NCI-H226 (cell line): ENCODE measurements around the gene PCCA.
"Not testable (repeated sequence)": the region's sequence is repeated elsewhere in the genome, so short reads cannot be mapped to it uniquely, and the experiment has no call there.

Source experiments
- DNase-seq: peaks from one replicate; pipeline ENCODE4 v3.0.0-alpha.2; 2015

Gene PCCA

GRCh38 chr13:100088644-100089464 lies at the start of gene PCCA:
TSS of gene PCCA (plus strand) at chr13:100089093. CDS start at chr13:100089121, 28 bp downstream.
- peak; percentile 92 for DNase-seq

DNA sequence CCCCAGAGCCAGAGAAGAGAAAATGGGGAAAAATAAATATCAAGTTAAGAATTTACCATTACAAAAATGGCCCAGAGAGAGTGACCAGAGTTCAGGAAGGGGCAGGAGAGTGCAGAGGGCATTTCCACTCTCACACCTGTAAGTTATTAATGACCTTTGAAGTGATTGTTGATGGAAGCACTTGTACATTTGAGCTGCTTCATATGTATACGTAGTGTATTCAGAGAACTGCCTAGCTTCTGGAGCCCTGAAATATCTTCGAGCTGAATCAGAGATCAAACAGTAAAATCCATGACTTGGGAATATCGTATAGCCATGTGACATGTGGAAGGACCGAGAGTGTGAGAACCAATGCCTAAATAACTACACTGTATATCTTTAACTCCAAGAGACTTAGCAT lies 49.2 kb upstream of the PCCA start:
- DNase-seq, result no peak

- no peak for DNase-seq
Observed at GRCh38 chr13:100040196-100040595, 48.7 kb upstream of the PCCA start.

- no peak for DNase-seq
Observed at GRCh38 chr13:100044936-100045335, 44.0 kb upstream of the PCCA start.

DNA sequence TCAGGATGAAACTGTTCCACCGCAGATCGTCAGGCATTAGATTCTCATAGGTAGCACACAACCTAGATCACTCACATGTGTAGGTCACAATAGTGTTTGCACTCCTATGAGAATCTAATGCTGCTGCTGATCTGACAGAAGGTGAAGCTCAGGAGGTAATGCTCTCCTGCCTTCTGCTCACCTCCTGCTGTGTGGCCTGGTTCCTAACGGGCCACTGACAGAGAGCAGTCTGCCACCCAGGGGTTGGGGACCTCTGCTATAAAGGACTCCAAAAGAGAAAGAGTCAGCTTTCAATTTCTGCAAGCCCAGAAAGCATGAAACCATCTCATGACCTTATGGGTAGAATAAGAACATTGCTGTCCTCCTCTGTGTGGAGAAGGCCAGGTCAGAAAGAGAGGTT lies 43.5 kb upstream of the PCCA start:
- DNase-seq, result no peak

GRCh38 chr13:100051070-100051469 lies 37.8 kb upstream of the PCCA start:
- no peak for DNase-seq

GRCh38 chr13:100059827-100060226 lies 29.1 kb upstream of the PCCA start:
- no peak for DNase-seq

DNA sequence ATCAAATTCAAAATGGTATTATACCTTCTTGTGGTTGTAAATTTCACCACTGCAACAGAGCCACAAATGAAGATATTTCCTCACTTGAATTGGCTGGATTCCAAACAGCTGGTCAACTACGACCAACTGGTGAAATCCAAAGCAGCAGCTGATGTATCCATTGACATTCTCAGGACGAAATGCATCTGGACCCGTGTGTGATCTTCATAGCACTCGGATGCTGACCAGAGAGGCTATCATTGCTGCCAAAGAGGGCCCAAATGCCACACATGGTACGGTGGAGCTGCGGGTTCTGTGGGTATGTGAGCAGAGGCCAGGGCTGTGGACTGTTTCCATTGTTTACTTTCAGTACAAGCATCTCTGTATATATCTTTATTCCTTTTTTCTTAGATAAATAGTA lies 25.6 kb upstream of the PCCA start:
- no peak for DNase-seq

GRCh38 chr13:100063906-100064305 lies 25.0 kb upstream of the PCCA start:
- DNase-seq, result no peak

- DNase-seq, result no peak
Observed at GRCh38 chr13:100068133-100068931, 20.6 kb upstream of the PCCA start.

GRCh38 chr13:100069278-100069677 lies 19.6 kb upstream of the PCCA start:
- DNase-seq, result no peak

DNA sequence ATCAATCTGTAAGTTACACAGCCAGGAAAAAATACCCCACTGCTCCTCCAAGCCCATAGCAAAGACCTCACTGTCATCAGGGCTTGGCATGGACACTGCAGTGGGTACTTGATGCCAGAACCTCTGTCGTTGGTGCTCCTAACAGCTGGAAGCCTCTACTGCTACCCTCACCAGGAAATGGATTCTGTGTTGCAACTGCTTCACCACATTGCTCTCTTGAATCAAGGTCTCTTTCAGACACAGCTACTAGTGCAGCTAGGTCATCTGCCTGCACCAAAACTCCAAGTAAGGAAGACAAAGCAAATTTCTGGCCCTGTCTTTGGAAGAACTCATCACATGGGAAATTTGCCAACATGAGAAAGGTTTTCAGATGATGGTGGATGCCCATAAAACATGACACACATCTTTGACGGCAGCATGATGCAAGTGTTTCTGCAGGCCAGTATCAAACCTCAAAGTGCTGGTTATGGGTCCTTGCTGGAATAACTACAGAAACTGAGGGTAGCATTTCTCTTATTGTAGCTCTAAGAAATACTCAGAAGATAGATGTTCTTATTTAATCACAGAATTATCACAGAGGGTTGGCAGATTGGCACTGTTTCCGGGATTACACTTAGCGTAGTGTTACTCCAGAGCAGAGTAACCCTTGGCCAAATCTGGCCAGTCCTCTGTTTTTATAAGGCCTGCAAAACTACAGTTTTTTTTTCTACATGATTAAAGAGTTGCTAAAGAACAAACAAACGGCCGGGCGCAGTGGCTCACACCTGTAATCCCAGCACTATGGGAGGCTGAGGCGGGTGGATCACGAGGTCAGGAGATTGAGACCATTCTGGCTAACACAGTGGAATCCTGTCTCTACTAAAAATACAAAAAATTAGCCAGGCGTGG lies 12.9 kb upstream of the PCCA start:
- DNase-seq, result no peak

GRCh38 chr13:100079003-100079402 lies 9.9 kb upstream of the PCCA start:
- DNase-seq, result not testable (repeated sequence)

GRCh38 chr13:100083401-100083800 lies 5.5 kb upstream of the PCCA start:
- not testable (repeated sequence) for DNase-seq

DNA sequence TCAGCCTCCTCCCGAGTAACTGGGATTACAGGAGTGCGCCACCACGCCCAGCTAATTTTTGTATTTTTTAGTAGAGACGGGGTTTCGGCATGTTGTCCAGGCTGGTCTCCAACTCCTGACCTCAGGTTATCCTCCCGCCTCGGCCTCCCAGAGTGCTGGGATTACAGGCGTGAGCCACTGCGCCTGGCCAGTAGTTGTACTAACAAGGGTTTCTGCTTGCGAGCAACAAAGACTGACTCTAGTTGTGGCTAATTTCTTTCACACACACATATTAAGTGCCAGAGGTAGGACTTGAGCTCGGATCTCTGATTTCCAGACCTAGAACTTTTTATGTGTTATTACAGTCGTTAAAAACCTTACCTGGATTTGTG lies 635 bp upstream of the PCCA start:
- DNase-seq, result no peak

GRCh38 chr13:100089465-100090032 lies 656 bp downstream of the PCCA start:
- no peak for DNase-seq

DNA sequence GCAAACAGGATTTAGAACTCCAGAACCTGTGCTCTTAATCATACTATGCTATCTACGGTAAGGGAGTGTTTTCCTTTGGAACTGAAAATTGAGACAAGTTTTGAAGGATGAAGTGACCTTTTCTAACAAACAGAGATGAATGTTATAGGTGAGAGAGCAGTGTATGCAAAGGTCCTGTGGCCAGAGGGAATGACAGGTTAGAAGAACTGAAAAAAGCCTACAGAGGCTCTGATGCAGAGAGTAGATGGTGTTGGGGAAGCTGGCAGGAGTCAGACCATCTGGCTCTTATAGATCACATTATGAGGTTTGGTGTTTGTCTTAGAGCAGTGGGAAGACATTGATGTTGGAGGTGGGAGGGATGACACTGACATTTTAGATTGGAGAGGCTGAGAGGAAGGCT lies 2.0 kb downstream of the PCCA start:
- no peak for DNase-seq

DNA sequence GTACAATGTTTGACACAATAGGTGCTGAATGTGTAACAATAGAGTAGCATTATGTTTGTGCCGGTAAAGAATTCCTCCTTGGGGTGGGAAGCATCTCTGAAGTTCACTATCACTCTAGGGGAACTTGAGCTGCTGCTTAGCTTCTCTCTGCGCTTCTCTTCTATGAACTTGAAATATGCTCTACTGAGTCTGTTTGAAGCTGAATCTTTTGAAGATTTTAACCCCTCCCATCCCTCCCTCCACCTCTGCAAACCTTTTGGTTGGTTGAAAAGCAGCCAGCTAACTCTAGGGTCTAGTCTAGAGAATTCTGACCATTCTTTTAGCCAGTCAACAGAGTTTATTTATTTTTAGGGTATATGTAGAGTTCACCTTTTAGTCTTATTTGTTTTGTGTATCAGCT lies 2.5 kb downstream of the PCCA start:
- no peak for DNase-seq

DNA sequence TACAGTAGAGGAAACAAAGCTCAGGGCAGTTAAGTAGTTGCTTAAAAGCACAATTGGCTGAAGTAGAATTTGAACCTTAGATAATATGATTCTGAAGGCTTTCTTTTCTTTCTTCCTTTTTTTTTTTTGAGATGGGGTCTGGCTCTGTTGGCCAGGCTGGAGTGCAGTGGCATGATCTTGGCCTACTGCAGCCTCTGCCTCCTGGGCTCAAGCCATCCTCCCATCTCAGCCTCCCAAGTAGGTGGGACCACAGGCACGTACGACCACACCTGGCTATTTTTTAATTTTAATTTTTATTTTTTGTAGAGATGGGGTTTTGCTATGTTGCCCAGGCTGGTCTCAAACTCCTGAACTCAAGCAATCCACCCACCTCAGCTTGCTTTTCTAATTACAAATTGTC lies 3.4 kb downstream of the PCCA start:
- DNase-seq, result not testable (repeated sequence)

DNA sequence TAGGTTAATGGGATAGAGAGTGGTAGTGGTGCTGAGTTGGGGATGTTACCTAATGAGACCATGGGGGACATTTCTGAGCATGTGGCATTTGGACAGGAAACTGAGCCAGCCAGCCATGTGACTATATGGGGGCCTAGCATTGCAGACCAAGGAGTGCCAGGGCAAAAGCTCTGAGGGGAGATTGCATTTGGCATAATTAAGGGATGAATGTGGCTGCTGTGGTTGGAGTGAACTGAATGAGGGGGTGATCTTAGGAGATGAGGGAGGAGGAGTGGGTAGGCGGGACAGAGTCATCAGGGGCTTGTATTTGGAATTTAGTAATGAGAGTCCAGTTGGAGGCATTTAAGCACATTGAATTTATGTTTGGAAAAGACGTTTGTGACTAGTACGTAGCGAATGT lies 6.6 kb downstream of the PCCA start:
- DNase-seq, result no peak

DNA sequence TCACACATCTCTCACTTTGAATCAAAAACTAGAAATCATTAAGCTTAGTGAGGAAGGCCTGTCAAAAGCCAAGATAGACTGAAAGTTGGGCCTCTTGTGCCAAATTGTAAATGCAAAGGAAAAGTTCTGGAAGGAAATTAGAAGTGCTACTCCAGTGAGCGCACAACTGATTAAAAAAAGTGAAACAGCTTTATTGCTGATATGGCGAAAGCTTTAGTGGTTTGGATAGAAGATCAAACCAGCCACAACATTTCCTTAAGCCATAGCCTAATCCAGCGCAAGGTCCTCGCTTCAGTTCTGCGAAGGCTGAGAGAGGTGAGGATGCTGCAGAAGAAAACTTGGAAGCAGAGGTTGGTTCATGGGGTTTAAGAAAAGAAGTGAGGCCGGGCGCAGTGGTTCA lies 7.6 kb downstream of the PCCA start:
- no peak for DNase-seq

- DNase-seq, result no peak
Observed at GRCh38 chr13:100097821-100098220, 8.9 kb downstream of the PCCA start.
